H1 (cell line): ENCODE data around the gene CAMTA1.

Experiments
- EZH2 ChIP-seq: fragments of 200-600 bp; sonication (generic); IDR thresholded peaks from 2 replicates; pipeline ENCODE4 v1.7.1; 2012; ENCODE audit warnings: low read depth, mild to moderate bottlenecking, moderate library complexity, low read length, inconsistent platforms; ENCODE audit not compliant: severe bottlenecking
- JUN ChIP-seq: IDR thresholded peaks from 2 replicates; pipeline ENCODE4 v1.6.1; 2011; ENCODE audit warnings: low read depth, mild to moderate bottlenecking, improper control_type of control experiment, low read length
- JUND ChIP-seq: IDR thresholded peaks from 2 replicates; pipeline ENCODE4 v1.6.1; 2011; ENCODE audit warnings: mild to moderate bottlenecking, improper control_type of control experiment, low read length
- NRF1 ChIP-seq: IDR thresholded peaks from 2 replicates; pipeline ENCODE4 v1.6.1; 2011; ENCODE audit warnings: mild to moderate bottlenecking, low read depth, low read length, improper control_type of control experiment
- POLR2A ChIP-seq, 2 experiments: IDR thresholded peaks; 1 replicate in 1 of 2; 2 replicates in 1 of 2; pipeline ENCODE4 v1.6.1; 2011; ENCODE audit warnings: low read depth in 2 of 2, low read length in 2 of 2, mild to moderate bottlenecking in 2 of 2; ENCODE audit errors: control extremely low read depth in 1 of 2
- SP2 ChIP-seq: IDR thresholded peaks from 2 replicates; pipeline ENCODE4 v1.6.1; 2012; ENCODE audit warnings: mild to moderate bottlenecking, low read length, inconsistent platforms
- TCF12 ChIP-seq: IDR thresholded peaks from 2 replicates; pipeline ENCODE4 v1.6.1; 2011; ENCODE audit warnings: low read depth, mild to moderate bottlenecking, low read length
- TF ChIP-seq, protein P1 (sequence below): fragments of 300-600 bp; sonication (generic); IDR thresholded peaks from 2 replicates; pipeline ENCODE4 v1.7.1; 2012; ENCODE audit warnings: low read length, moderate library complexity, mild to moderate bottlenecking, inconsistent platforms; ENCODE audit not compliant: insufficient replicate concordance
- TF ChIP-seq, protein P2 (sequence below), 3 experiments: IDR thresholded peaks; 1 replicate in 2 of 3; 2 replicates in 1 of 3; pipeline versions ENCODE4 v1.5.1 to v1.6.1; 2011; ENCODE audit warnings: low read length in 3 of 3, mild to moderate bottlenecking in 3 of 3, inconsistent platforms in 2 of 3, low read depth in 1 of 3, moderate library complexity in 1 of 3; ENCODE audit not compliant: insufficient read depth in 1 of 3; ENCODE audit errors: control extremely low read depth in 1 of 3
- TF ChIP-seq, protein P3 (sequence below): IDR thresholded peaks from 2 replicates; pipeline ENCODE4 v1.6.1; 2012; ENCODE audit warnings: inconsistent platforms

DNA sequence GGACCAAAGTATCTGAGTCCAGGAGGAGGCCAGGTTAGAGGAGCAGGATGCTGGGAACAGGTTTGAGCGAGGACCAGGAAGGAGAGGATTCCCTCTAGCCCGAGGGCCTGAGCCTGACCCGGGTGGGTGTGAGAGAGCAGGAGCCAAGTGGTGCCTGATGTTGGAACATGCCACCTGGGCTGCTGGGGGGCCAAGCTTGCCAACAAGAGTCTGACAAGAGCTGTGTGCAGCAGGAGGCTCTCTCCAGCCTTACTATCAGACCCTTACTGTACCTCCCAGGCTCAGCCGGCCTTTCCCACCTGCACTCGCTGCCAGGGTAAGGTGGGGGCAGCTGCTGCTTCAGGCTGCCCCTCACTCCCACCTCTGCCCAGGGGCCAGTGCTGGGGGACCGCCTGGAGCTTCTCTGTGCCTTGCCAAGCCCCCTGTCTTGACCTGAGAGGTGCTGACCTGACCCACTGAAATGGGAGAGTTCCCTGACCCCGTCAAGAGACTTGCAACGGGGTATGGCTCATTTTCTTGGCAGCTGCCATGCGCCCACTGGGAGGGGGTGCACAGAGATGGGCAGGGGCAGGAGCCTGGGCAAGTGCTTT is 826.3 kb downstream of the CAMTA1 start:
- TF ChIP-seq, protein P1, sequence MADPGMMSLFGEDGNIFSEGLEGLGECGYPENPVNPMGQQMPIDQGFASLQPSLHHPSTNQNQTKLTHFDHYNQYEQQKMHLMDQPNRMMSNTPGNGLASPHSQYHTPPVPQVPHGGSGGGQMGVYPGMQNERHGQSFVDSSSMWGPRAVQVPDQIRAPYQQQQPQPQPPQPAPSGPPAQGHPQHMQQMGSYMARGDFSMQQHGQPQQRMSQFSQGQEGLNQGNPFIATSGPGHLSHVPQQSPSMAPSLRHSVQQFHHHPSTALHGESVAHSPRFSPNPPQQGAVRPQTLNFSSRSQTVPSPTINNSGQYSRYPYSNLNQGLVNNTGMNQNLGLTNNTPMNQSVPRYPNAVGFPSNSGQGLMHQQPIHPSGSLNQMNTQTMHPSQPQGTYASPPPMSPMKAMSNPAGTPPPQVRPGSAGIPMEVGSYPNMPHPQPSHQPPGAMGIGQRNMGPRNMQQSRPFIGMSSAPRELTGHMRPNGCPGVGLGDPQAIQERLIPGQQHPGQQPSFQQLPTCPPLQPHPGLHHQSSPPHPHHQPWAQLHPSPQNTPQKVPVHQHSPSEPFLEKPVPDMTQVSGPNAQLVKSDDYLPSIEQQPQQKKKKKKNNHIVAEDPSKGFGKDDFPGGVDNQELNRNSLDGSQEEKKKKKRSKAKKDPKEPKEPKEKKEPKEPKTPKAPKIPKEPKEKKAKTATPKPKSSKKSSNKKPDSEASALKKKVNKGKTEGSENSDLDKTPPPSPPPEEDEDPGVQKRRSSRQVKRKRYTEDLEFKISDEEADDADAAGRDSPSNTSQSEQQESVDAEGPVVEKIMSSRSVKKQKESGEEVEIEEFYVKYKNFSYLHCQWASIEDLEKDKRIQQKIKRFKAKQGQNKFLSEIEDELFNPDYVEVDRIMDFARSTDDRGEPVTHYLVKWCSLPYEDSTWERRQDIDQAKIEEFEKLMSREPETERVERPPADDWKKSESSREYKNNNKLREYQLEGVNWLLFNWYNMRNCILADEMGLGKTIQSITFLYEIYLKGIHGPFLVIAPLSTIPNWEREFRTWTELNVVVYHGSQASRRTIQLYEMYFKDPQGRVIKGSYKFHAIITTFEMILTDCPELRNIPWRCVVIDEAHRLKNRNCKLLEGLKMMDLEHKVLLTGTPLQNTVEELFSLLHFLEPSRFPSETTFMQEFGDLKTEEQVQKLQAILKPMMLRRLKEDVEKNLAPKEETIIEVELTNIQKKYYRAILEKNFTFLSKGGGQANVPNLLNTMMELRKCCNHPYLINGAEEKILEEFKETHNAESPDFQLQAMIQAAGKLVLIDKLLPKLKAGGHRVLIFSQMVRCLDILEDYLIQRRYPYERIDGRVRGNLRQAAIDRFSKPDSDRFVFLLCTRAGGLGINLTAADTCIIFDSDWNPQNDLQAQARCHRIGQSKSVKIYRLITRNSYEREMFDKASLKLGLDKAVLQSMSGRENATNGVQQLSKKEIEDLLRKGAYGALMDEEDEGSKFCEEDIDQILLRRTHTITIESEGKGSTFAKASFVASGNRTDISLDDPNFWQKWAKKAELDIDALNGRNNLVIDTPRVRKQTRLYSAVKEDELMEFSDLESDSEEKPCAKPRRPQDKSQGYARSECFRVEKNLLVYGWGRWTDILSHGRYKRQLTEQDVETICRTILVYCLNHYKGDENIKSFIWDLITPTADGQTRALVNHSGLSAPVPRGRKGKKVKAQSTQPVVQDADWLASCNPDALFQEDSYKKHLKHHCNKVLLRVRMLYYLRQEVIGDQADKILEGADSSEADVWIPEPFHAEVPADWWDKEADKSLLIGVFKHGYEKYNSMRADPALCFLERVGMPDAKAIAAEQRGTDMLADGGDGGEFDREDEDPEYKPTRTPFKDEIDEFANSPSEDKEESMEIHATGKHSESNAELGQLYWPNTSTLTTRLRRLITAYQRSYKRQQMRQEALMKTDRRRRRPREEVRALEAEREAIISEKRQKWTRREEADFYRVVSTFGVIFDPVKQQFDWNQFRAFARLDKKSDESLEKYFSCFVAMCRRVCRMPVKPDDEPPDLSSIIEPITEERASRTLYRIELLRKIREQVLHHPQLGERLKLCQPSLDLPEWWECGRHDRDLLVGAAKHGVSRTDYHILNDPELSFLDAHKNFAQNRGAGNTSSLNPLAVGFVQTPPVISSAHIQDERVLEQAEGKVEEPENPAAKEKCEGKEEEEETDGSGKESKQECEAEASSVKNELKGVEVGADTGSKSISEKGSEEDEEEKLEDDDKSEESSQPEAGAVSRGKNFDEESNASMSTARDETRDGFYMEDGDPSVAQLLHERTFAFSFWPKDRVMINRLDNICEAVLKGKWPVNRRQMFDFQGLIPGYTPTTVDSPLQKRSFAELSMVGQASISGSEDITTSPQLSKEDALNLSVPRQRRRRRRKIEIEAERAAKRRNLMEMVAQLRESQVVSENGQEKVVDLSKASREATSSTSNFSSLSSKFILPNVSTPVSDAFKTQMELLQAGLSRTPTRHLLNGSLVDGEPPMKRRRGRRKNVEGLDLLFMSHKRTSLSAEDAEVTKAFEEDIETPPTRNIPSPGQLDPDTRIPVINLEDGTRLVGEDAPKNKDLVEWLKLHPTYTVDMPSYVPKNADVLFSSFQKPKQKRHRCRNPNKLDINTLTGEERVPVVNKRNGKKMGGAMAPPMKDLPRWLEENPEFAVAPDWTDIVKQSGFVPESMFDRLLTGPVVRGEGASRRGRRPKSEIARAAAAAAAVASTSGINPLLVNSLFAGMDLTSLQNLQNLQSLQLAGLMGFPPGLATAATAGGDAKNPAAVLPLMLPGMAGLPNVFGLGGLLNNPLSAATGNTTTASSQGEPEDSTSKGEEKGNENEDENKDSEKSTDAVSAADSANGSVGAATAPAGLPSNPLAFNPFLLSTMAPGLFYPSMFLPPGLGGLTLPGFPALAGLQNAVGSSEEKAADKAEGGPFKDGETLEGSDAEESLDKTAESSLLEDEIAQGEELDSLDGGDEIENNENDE = no peak
- TF ChIP-seq, protein P2, sequence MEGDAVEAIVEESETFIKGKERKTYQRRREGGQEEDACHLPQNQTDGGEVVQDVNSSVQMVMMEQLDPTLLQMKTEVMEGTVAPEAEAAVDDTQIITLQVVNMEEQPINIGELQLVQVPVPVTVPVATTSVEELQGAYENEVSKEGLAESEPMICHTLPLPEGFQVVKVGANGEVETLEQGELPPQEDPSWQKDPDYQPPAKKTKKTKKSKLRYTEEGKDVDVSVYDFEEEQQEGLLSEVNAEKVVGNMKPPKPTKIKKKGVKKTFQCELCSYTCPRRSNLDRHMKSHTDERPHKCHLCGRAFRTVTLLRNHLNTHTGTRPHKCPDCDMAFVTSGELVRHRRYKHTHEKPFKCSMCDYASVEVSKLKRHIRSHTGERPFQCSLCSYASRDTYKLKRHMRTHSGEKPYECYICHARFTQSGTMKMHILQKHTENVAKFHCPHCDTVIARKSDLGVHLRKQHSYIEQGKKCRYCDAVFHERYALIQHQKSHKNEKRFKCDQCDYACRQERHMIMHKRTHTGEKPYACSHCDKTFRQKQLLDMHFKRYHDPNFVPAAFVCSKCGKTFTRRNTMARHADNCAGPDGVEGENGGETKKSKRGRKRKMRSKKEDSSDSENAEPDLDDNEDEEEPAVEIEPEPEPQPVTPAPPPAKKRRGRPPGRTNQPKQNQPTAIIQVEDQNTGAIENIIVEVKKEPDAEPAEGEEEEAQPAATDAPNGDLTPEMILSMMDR (IDR thresholded peaks at IDR 0.05; ENCODE audit: control extremely low read depth in 1 of 3, insufficient read depth in 1 of 3, low read depth in 1 of 3, low read length in 3 of 3) = no peak
- TF ChIP-seq JUND (no peak), POLR2A (IDR thresholded peaks at IDR 0.05; ENCODE audit: control extremely low read depth in 1 of 2, low read depth in 2 of 2, low read length in 2 of 2) (no peak), TCF12 (no peak), NRF1 (no peak), JUN (no peak), EZH2 (no peak), SP2 (no peak)
- TF ChIP-seq, protein P3, sequence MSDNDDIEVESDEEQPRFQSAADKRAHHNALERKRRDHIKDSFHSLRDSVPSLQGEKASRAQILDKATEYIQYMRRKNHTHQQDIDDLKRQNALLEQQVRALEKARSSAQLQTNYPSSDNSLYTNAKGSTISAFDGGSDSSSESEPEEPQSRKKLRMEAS = no peak
